SK-N-SH (cell line): Measurements from ENCODE around the gene PIBF1. TPM values are rescaled to one million over a fixed set of nuclear protein-coding genes. Genes with fewer than 3 reads are reported as not detected.

Experiments used
- CTCF ChIA-PET: fragments of 300-600, 350-600 bp; formaldehyde crosslinking; extraction: SDS; loops from one replicate; lab custom pipeline; 2021; lab: Yijun Ruan, JAX
- POLR2A ChIA-PET: fragments of 350-600 bp; sonication (Branson Sonifier 250); formaldehyde crosslinking; extraction: SDS; loops from one replicate; lab custom pipeline; 2020; ENCODE audit warnings: antibody characterized with exemption, inconsistent platforms; lab: Yijun Ruan, JAX
- DNase-seq: peaks from one replicate; pipeline ENCODE4 v3.0.0; 2012
- H2AFZ ChIP-seq: fragments of 200-600 bp; sonication (generic); 2 replicates; pipeline ENCODE4 v1.8.1; 2016; ENCODE audit warnings: antibody characterized with exemption, mild to moderate bottlenecking, low read depth
- H3F3A ChIP-seq: fragments of 200-600 bp; sonication (generic); replicated peaks from 2 replicates; pipeline ENCODE3; 2016; ENCODE audit warnings: antibody characterized with exemption, mild to moderate bottlenecking; ENCODE audit not compliant: insufficient read depth
- H3K27ac ChIP-seq, 2 experiments: fragments of 200-500 bp in 1 of 2; fragments of 200-600 bp in 1 of 2; sonication (Bioruptor generic) in 1 of 2; sonication (generic), shearing (Covaris generic) in 1 of 2; 2 replicates each; pipeline versions ENCODE4 v1.5.1 to v1.6.1; 2014 to 2016; ENCODE audit warnings: low read depth in 2 of 2, inconsistent platforms in 1 of 2, low read length in 1 of 2, mild to moderate bottlenecking in 1 of 2, mixed read lengths in 1 of 2
- H3K27me3 ChIP-seq: fragments of 200-600 bp; sonication (generic), shearing (Covaris generic); 2 replicates; pipeline ENCODE4 v1.6.1; 2016; ENCODE audit warnings: mixed run types; ENCODE audit not compliant: insufficient read depth
- H3K36me3 ChIP-seq, 2 experiments: fragments of 200-500 bp in 1 of 2; fragments of 200-600 bp in 1 of 2; sonication (Bioruptor generic) in 1 of 2; sonication (generic) in 1 of 2; replicated peaks in 1 of 2; 2 replicates each; pipeline versions ENCODE3 to v1.5.1; 2014 to 2016; ENCODE audit warnings: low read length in 1 of 2, mild to moderate bottlenecking in 1 of 2; ENCODE audit not compliant: insufficient read depth in 2 of 2, control insufficient read depth in 1 of 2
- H3K4me1 ChIP-seq, 2 experiments: fragments of 200-500 bp in 1 of 2; fragments of 200-600 bp in 1 of 2; sonication (Bioruptor generic) in 1 of 2; sonication (generic), shearing (Covaris generic) in 1 of 2; 2 replicates each; pipeline versions ENCODE4 v1.5.1 to v1.6.1; 2014 to 2016; ENCODE audit warnings: low read depth in 1 of 2, low read length in 1 of 2, mixed run types in 1 of 2; ENCODE audit not compliant: insufficient read depth in 2 of 2, control insufficient read depth in 1 of 2
- H3K4me2 ChIP-seq: fragments of 200-600 bp; sonication (generic), shearing (Covaris generic); 2 replicates; pipeline ENCODE4 v1.6.1; 2017; ENCODE audit warnings: mixed run types
- H3K4me3 ChIP-seq, 2 experiments: fragments of 200-500 bp in 1 of 2; fragments of 200-600 bp in 1 of 2; sonication (Bioruptor generic) in 1 of 2; sonication (generic), shearing (Covaris generic) in 1 of 2; 2 replicates each; pipeline versions ENCODE4 v1.5.1 to v1.8.1; 2014 to 2016; ENCODE audit warnings: low read depth in 2 of 2, inconsistent platforms in 1 of 2, low read length in 1 of 2, mild to moderate bottlenecking in 1 of 2, mixed read lengths in 1 of 2, moderate library complexity in 1 of 2
- H3K79me2 ChIP-seq: fragments of 200-600 bp; sonication (generic); 2 replicates; pipeline ENCODE4 v1.8.1; 2017; ENCODE audit warnings: mild to moderate bottlenecking; ENCODE audit not compliant: insufficient read depth
- H3K9ac ChIP-seq: fragments of 200-600 bp; sonication (generic); 2 replicates; pipeline ENCODE4 v1.6.1; 2017; ENCODE audit warnings: mixed run types
- H3K9me2 ChIP-seq: fragments of 200-600 bp; sonication (generic); 2 replicates; pipeline ENCODE4 v1.6.1; 2017; ENCODE audit warnings: mixed run types
- H3K9me3 ChIP-seq: fragments of 200-600 bp; sonication (generic); 2 replicates; pipeline ENCODE4 v1.6.1; 2017; ENCODE audit warnings: mixed run types, mild to moderate bottlenecking, moderate library complexity
- H4K20me1 ChIP-seq: fragments of 200-600 bp; sonication (generic); 2 replicates; pipeline ENCODE4 v1.6.1; 2017; ENCODE audit warnings: mild to moderate bottlenecking, mixed run types; ENCODE audit not compliant: insufficient read depth
- EP300 ChIP-seq, 2 experiments: IDR thresholded peaks; 2 replicates each; pipeline versions ENCODE4 v1.4.0 to v1.6.1; 2012; ENCODE audit warnings: borderline replicate concordance in 1 of 2, low read depth in 1 of 2, low read length in 1 of 2
- EZH2phosphoT487 ChIP-seq: fragments of 200-600 bp; sonication (generic); IDR thresholded peaks from 2 replicates; pipeline ENCODE4 v1.6.1; 2017; ENCODE audit warnings: low read depth, mixed run types, mild to moderate bottlenecking, antibody characterized with exemption, moderate library complexity, borderline replicate concordance
- FOXM1 ChIP-seq: IDR thresholded peaks from 2 replicates; pipeline ENCODE4 v1.4.0; 2012; ENCODE audit warnings: low read depth, mild to moderate bottlenecking
- IRF3 ChIP-seq: fragments of 150-350 bp; IDR thresholded peaks from 2 replicates; pipeline ENCODE4 v1.6.1; 2016; ENCODE audit warnings: mild to moderate bottlenecking, low read depth, low read length
- JUND ChIP-seq: IDR thresholded peaks from 2 replicates; pipeline ENCODE4 v1.4.0; 2012
- NFIC ChIP-seq: IDR thresholded peaks from 2 replicates; pipeline ENCODE4 v1.4.0; 2012; ENCODE audit warnings: borderline replicate concordance
- PBX3 ChIP-seq: IDR thresholded peaks from 2 replicates; pipeline ENCODE4; 2012
- POLR2AphosphoS5 ChIP-seq: IDR thresholded peaks from 2 replicates; pipeline ENCODE4 v1.6.1; 2012; ENCODE audit warnings: low read depth, low read length
- RCOR1 ChIP-seq: fragments of 150-350 bp; IDR thresholded peaks from 2 replicates; pipeline ENCODE4 v1.6.1; 2017; ENCODE audit warnings: antibody characterized with exemption, low read length
- SMC3 ChIP-seq: IDR thresholded peaks from 2 replicates; pipeline ENCODE4 v1.6.1; 2012; ENCODE audit warnings: low read depth, low read length, improper control_type of control experiment
- TCF12 ChIP-seq: IDR thresholded peaks from 2 replicates; pipeline ENCODE4 v1.4.0; 2012
- TEAD4 ChIP-seq: IDR thresholded peaks from 2 replicates; pipeline ENCODE4 v1.4.0; 2012; ENCODE audit warnings: mild to moderate bottlenecking, borderline replicate concordance; ENCODE audit not compliant: insufficient read depth
- YY1 ChIP-seq: IDR thresholded peaks from 2 replicates; pipeline ENCODE4 v1.4.0; 2012; ENCODE audit warnings: low read depth, mild to moderate bottlenecking
- ZBTB33 ChIP-seq: IDR thresholded peaks from 2 replicates; pipeline ENCODE4 v1.4.0; 2012; ENCODE audit warnings: low read depth, borderline replicate concordance
- WGBS: methylation state at CpG from one replicate; pipeline ENCODE4 v1.1.6; 2017; ENCODE audit warnings: low lambda C conversion rate; 5-methylcytosine and 5-hydroxymethylcytosine counted together
- polyA plus RNA-seq, 3 experiments: library from polyadenylated mRNA; depleted of rRNA; stranded (reverse); fragments of >200 nt; gene quantifications; 2 replicates each; pipeline ENCODE4 v1.2.3, GENCODE V29; 2012

The PIBF1 gene
- polyA plus RNA-seq, 1 of the 3 experiments (the other 2 are of a cell fraction), result 3.9 TPM

GRCh38 chr13:72852207-72852606, 70.3 kb downstream of the PIBF1 start:
- Histone ChIP-seq H3K9me2 (no peaks in the 10 kb centered on the region), H3K4me3 (no peak overlapping the region; a peak in 1 of 4 replicates), H3K9ac (no peak overlapping the region), H3K27ac (peak overlapping the region in 1 of 2 experiments; percentile 72; a peak in 2 of 4 replicates), H3K36me3 (peaks cover 37 to 61% of the 10 kb centered on the region in 2 experiments), H4K20me1 (no peaks in the 10 kb centered on the region), H3K9me3 (no peaks in the 10 kb centered on the region), H3K79me2 (no peaks in the 10 kb centered on the region), H3K4me1 (peaks cover 0 to 11% of the 10 kb centered on the region in 2 experiments; a peak in 2 of 4 replicates), H3K27me3 (no peaks in the 10 kb centered on the region), H2AFZ (no peak overlapping the region), H3K4me2 (no peak overlapping the region), H3F3A (no peaks in the 10 kb centered on the region)
- ChIA-PET POLR2A (interaction anchor here (0.7 kb wide), 1 partner anchor 8 kb away, joined by 3 read pairs; no protein-coding TSS in a partner anchor), CTCF (interaction anchor here (0.6 to 2.8 kb wide), 3 partner anchors 10 to 15 kb away, joined by 3 to 8 read pairs (median 3); no protein-coding TSS in a partner anchor)
- TF ChIP-seq JUND (no peak), RCOR1 (no peak), IRF3 (no peak), EP300 (IDR thresholded peaks at IDR 0.05; ENCODE audit: borderline replicate concordance in 1 of 2, low read depth in 1 of 2, low read length in 1 of 2) (no peak), NFIC (no peak), PBX3 (no peak), TEAD4 (no peak), ZBTB33 (no peak), YY1 (no peak)
- no peak for DNase-seq
- 94% methylated on average over 5 of the region's 12 CpGs for WGBS

- H3K9me2 ChIP-seq, result no peaks in the 10 kb centered on the region
- no peak overlapping the region for H3K4me3 ChIP-seq
- POLR2A ChIA-PET, result interaction anchor here (0.6 kb wide), 1 partner anchor 137 kb away, joined by 5 read pairs; no protein-coding TSS in a partner anchor
- H4K20me1 ChIP-seq, result no peaks in the 10 kb centered on the region
- H2AFZ ChIP-seq, result no peak overlapping the region
- peaks cover 33 to 53% of the 10 kb centered on the region in 2 experiments for H3K36me3 ChIP-seq
- no peaks in the 10 kb centered on the region for H3F3A ChIP-seq
- TF ChIP-seq FOXM1 (no peak), TCF12 (no peak), EZH2phosphoT487 (no peak), POLR2AphosphoS5 (no peak), JUND (no peak), SMC3 (no peak)
- no peak for DNase-seq
- peaks cover 0 to 11% of the 10 kb centered on the region in 2 experiments; a peak in 2 of 4 replicates for H3K4me1 ChIP-seq
- whole genome bisulfite sequencing, result 87% methylated on average over 1 of the region's 1 CpG
- H3K9me3 ChIP-seq, result no peaks in the 10 kb centered on the region
- H3K27ac ChIP-seq, result no peak overlapping the region
- no peaks in the 10 kb centered on the region for H3K27me3 ChIP-seq
- CTCF ChIA-PET, result interaction anchor here (0.7 kb wide), 1 partner anchor 1614 kb away, joined by 3 read pairs; no protein-coding TSS in a partner anchor
- no peaks in the 10 kb centered on the region for H3K79me2 ChIP-seq
- no peak overlapping the region for H3K9ac ChIP-seq
- H3K4me2 ChIP-seq, result no peak overlapping the region
These were observed 71.1 kb downstream of the PIBF1 start for GRCh38 chr13:72853000-72853399.
